ENCODE data around the gene EPHA10.
"Not testable (repeated sequence)": the region's sequence is repeated elsewhere in the genome, so short reads cannot be mapped to it uniquely, and the experiment has no call there.

The EPHA10 gene

GRCh38 chr1:37795340-37796125, 30.6 kb upstream of the EPHA10 start:
- no peak overlapping the region for H3K9ac ChIP-seq (ENCODE audit: low read depth, low read length)
- H3K4me3 ChIP-seq (ENCODE audit: low read depth, low read length) = peak overlapping the region; percentile 57

GRCh38 chr1:37794372-37795339, 29.7 kb upstream of the EPHA10 start:
- no peak overlapping the region for H3K9ac ChIP-seq (ENCODE audit: low read depth, low read length)
- peaks cover 35% of the 10 kb centered on the region for H3K27me3 ChIP-seq (ENCODE audit: control insufficient read depth, insufficient read depth, low read length)
- H3K4me1 ChIP-seq (ENCODE audit: control insufficient read depth, insufficient read depth, low read length) = no peaks in the 10 kb centered on the region
- peaks cover under 1% of the 10 kb centered on the region for H3K36me3 ChIP-seq (ENCODE audit: control insufficient read depth, insufficient read depth, low read length)
- peak overlapping the region; percentile 57 for H3K4me3 ChIP-seq (ENCODE audit: low read depth, low read length)
- no peaks in the 10 kb centered on the region for H3K9me3 ChIP-seq (ENCODE audit: control insufficient read depth, insufficient read depth, low read length)

More at GRCh38 chr1:37795340-37796125, 30.6 kb upstream of the EPHA10 start:
- peaks cover 32% of the 10 kb centered on the region for H3K27me3 ChIP-seq (ENCODE audit: control insufficient read depth, insufficient read depth, low read length)
- H3K9me3 ChIP-seq (ENCODE audit: control insufficient read depth, insufficient read depth, low read length) = no peaks in the 10 kb centered on the region
- H3K4me1 ChIP-seq (ENCODE audit: control insufficient read depth, insufficient read depth, low read length) = no peaks in the 10 kb centered on the region
- peaks cover 9% of the 10 kb centered on the region for H3K36me3 ChIP-seq (ENCODE audit: control insufficient read depth, insufficient read depth, low read length)

DNA sequence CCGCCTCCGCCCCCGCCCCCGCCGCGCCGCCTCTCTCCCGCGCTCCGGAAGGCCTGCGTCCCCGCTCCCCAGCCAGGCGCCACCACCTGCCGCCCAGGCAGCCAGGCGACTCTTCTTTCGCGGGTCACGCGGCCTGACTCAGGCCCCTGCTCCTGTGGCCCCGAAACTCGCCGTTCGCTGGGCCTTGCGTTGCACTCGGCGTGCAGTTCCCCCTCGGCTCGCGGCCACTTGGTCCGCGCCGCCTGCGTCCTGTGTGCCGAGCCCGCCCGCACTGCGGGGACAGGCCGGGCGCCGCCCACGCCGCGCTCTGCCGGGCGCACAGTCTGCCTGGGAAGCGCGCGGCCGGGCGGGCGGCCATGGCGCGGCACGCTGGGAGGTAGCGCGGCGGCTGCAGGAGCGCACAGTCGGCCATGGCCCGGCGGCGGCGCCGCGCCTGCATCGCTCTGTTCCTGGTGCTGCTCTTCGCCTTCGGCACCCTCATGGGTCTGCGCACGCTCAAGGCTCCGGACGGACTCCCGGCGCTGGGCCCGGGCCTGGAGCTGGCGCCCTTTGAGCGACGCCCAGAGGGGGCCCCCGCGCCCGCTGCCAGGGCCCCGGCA, 29.0 kb upstream of the EPHA10 start, which contains the start of gene MANEAL:
Gene MANEAL (plus strand): TSS at position 75 of the 599 bp plus-strand sequence. CDS start 336 bp downstream, at position 411.
- no peaks in the 10 kb centered on the region for H3K9me3 ChIP-seq (ENCODE audit: control insufficient read depth, insufficient read depth, low read length)
- no peaks in the 10 kb centered on the region for H3K4me1 ChIP-seq (ENCODE audit: control insufficient read depth, insufficient read depth, low read length)
- H3K9ac ChIP-seq (ENCODE audit: low read depth, low read length) = no peak within 1 kb of the TSS
- H3K27me3 ChIP-seq (ENCODE audit: control insufficient read depth, insufficient read depth, low read length) = peaks cover 39% of the 10 kb centered on the region
- no peaks in the 10 kb centered on the region for H3K36me3 ChIP-seq (ENCODE audit: control insufficient read depth, insufficient read depth, low read length)
- peak within 1 kb of the TSS; percentile 66 for H3K4me3 ChIP-seq (ENCODE audit: low read depth, low read length)

DNA sequence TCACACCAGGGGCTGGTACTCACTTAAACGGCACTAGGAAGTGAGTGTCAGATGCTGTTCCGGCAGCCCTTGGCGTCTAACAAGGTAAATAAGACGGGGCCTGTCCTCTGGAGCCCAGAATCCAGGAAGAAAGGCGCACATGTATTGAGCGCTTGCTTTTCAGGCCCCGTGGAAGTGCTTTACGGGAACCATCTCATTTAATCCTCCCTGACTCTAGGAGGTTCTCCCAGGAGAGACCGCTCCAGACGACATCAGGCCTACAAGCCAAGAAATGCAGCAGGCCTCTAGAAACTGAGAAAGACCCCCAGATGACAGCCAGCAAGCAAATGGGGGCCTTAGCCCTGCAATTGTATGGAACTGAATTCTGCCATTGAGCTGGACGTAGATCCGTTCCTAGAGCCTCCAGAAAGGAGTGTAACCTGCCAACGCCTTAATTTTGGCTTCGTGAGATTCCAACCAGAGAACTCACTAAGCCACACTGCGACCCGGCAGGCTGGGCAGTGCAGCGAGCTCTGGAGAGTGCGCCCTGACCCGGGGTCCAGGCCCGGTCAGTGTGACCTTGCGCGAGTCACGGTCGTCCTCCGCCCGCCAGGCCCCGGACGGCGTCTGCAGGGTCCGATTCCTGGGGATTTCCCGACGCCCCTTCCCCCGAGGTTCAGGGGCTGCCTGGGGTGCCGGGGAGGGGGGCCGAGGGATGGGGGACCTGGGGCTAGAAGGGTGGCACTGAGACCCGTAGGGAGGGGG, 28.2 kb upstream of the EPHA10 start:
- no peaks in the 10 kb centered on the region for H3K4me1 ChIP-seq (ENCODE audit: control insufficient read depth, insufficient read depth, low read length)
- no peaks in the 10 kb centered on the region for H3K36me3 ChIP-seq (ENCODE audit: control insufficient read depth, insufficient read depth, low read length)
- no peak overlapping the region for H3K9ac ChIP-seq (ENCODE audit: low read depth, low read length)
- H3K9me3 ChIP-seq (ENCODE audit: control insufficient read depth, insufficient read depth, low read length) = no peaks in the 10 kb centered on the region
- peak overlapping the region; percentile 66 for H3K4me3 ChIP-seq (ENCODE audit: low read depth, low read length)
- peaks cover 47% of the 10 kb centered on the region for H3K27me3 ChIP-seq (ENCODE audit: control insufficient read depth, insufficient read depth, low read length)

DNA sequence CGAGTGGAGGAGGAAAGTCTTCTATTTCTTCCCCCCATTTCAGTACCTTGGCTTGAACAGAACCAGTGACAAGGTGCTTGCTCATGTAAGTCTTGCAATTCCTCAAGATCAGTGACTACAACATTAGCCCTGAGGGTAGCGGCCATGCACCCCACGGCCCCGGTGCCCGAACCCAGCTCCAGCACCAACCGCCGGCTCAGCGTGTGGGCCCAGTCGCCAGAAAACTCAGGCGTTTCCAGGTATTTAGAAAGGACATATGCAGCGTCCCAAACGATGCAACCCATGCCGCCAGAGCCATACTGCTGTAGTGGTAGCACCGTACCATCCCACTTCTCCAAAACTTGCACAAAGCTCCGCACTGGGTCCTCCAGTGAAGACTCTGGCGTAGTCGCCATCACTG, 17.6 kb upstream of the EPHA10 start:
- H3K36me3 ChIP-seq (ENCODE audit: control insufficient read depth, insufficient read depth, low read length) = no peaks in the 10 kb centered on the region
- H3K9ac ChIP-seq (ENCODE audit: low read depth, low read length) = no peak overlapping the region
- H3K27me3 ChIP-seq (ENCODE audit: control insufficient read depth, insufficient read depth, low read length) = peaks cover 4% of the 10 kb centered on the region
- no peak overlapping the region for H3K4me3 ChIP-seq (ENCODE audit: low read depth, low read length)
- H3K9me3 ChIP-seq (ENCODE audit: control insufficient read depth, insufficient read depth, low read length) = no peaks in the 10 kb centered on the region
- no peaks in the 10 kb centered on the region for H3K4me1 ChIP-seq (ENCODE audit: control insufficient read depth, insufficient read depth, low read length)

DNA sequence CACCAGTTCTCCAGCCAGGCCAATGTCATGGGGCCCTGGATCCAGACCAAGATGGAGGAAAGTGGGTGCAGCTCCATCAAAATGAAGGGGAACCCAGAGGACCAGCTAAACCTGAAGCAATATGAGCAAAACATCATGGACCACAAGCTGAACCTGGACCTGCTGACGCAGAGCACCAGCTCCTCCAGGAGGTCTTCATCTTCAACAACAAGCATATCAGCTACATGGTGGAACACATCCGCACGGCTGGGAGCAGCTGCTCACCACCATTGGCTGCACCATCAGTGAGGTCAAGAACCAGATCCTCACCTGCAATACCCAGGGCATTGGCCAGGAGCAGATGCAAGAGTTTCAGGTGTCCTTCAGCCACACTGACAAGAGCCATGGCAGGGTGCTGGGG, 13.7 kb upstream of the EPHA10 start:
- H3K27me3 ChIP-seq (ENCODE audit: control insufficient read depth, insufficient read depth, low read length) = peaks cover 10% of the 10 kb centered on the region
- no peaks in the 10 kb centered on the region for H3K9me3 ChIP-seq (ENCODE audit: control insufficient read depth, insufficient read depth, low read length)
- H3K9ac ChIP-seq (ENCODE audit: low read depth, low read length) = no peak overlapping the region
- H3K36me3 ChIP-seq (ENCODE audit: control insufficient read depth, insufficient read depth, low read length) = no peaks in the 10 kb centered on the region
- H3K4me3 ChIP-seq (ENCODE audit: low read depth, low read length) = no peak overlapping the region
- H3K4me1 ChIP-seq (ENCODE audit: control insufficient read depth, insufficient read depth, low read length) = no peaks in the 10 kb centered on the region

DNA sequence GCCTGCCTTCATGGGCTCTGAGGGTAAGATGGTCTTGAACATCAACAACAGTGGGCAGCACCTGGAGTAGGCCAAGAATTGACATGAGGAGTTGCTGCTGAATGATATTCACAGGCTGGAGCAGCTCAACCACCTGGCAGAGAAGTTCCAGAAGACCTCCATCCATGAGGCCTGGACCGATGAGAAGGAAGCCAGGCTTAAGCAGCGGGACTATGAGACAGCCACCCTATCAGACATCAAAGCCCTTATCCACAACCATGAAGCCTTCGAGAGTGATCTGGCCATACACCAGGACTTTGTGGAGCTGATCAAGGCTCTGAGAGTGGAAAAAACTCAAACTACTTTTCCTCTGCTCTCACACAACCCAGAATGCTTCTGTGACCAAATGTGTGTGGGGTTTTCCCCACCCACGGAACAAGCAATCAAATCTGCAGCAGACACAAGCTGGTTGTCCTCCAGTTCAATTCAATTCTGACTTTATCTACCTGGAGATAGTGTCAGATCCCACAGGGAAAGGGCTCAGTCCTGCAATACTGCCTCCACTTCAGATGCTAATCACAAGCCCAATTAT, 12.1 kb upstream of the EPHA10 start:
- no peaks in the 10 kb centered on the region for H3K36me3 ChIP-seq (ENCODE audit: control insufficient read depth, insufficient read depth, low read length)
- no peaks in the 10 kb centered on the region for H3K4me1 ChIP-seq (ENCODE audit: control insufficient read depth, insufficient read depth, low read length)
- H3K9ac ChIP-seq (ENCODE audit: low read depth, low read length) = no peak overlapping the region
- no peak overlapping the region for H3K4me3 ChIP-seq (ENCODE audit: low read depth, low read length)
- no peaks in the 10 kb centered on the region for H3K9me3 ChIP-seq (ENCODE audit: control insufficient read depth, insufficient read depth, low read length)
- H3K27me3 ChIP-seq (ENCODE audit: control insufficient read depth, insufficient read depth, low read length) = peaks cover 10% of the 10 kb centered on the region

GRCh38 chr1:37771440-37771839, 6.5 kb upstream of the EPHA10 start:
- H3K36me3 ChIP-seq (ENCODE audit: control insufficient read depth, insufficient read depth, low read length); H3K9ac ChIP-seq (ENCODE audit: low read depth, low read length); H3K4me3 ChIP-seq (ENCODE audit: low read depth, low read length); H3K4me1 ChIP-seq (ENCODE audit: control insufficient read depth, insufficient read depth, low read length); H3K9me3 ChIP-seq (ENCODE audit: control insufficient read depth, insufficient read depth, low read length): not testable (repeated sequence)
- H3K27me3 ChIP-seq (ENCODE audit: control insufficient read depth, insufficient read depth, low read length) = peaks cover 37% of the 10 kb centered on the region

DNA sequence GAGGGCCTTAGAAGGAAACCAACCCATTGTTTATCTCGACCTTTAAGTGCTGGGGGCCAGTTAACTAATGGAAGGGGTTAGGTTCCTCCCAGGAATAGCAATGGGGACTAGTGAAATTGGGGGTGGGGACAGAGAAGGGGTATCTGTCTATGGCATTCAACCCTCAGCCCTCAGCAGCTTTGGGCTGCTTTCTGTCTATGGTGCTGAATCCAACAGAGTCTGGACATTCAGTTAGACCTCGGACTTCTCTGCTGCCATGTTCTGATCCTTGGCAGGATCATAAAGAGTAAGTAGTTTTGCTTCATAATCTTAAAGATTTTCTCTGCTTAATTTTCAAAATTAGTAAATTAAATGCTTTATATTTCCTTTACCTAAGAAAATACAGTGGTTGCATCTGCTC, 2.6 kb upstream of the EPHA10 start:
- Histone ChIP-seq H3K9me3 (ENCODE audit: control insufficient read depth, insufficient read depth, low read length) (no peaks in the 10 kb centered on the region), H3K4me3 (ENCODE audit: low read depth, low read length) (peak overlapping the region; percentile 20), H3K9ac (ENCODE audit: low read depth, low read length) (no peak overlapping the region), H3K4me1 (ENCODE audit: control insufficient read depth, insufficient read depth, low read length) (peaks cover 9% of the 10 kb centered on the region), H3K36me3 (ENCODE audit: control insufficient read depth, insufficient read depth, low read length) (no peaks in the 10 kb centered on the region), H3K27me3 (ENCODE audit: control insufficient read depth, insufficient read depth, low read length) (peaks cover 76% of the 10 kb centered on the region)

DNA sequence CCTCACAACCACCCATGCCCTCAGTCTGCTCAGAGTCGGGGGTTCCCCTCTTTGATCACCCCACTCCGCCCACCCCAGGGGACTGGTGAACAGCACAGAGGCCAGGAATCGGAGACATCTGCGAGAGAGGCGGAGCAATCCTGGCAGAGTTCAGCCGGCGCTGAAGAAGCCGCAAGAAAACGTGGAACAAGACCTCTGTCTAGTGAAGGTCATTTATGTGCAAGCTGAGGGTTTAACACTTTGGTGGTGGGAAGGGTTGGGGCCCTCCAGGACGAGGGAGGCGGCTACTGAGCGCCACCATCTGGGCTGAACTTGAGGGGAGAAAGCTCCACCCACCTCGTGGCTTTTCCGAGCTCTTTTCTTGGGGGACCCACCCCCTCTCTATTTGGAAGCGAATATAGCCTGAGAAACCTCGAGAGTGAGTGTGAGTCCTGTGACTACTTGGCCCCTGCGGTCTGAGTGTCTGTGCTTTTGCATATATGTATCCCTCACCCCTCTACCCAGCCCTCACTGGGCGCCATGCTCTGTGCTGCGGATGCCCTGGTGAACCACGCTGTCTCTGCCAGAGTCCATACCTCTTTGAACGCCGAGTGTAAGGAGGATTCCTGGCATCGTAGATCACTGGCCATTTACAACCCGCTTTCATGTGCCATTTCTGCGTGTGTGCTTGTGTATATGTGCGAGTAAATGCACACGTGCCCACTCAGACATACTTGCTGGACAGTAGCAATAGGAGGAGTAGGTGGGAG, 1.2 kb upstream of the EPHA10 start:
- H3K27me3 ChIP-seq (ENCODE audit: control insufficient read depth, insufficient read depth, low read length) = peaks cover 85% of the 10 kb centered on the region
- no peaks in the 10 kb centered on the region for H3K36me3 ChIP-seq (ENCODE audit: control insufficient read depth, insufficient read depth, low read length)
- H3K4me1 ChIP-seq (ENCODE audit: control insufficient read depth, insufficient read depth, low read length) = peaks cover 9% of the 10 kb centered on the region
- no peak overlapping the region for H3K9ac ChIP-seq (ENCODE audit: low read depth, low read length)
- H3K9me3 ChIP-seq (ENCODE audit: control insufficient read depth, insufficient read depth, low read length) = no peaks in the 10 kb centered on the region
- H3K4me3 ChIP-seq (ENCODE audit: low read depth, low read length) = peak overlapping the region; percentile 56
